ENCODE measurements around the gene ACYP1. TPM values are rescaled to one million over a fixed set of nuclear protein-coding genes. Genes with fewer than 3 reads are reported as not detected.
A peak's percentile ranks its signal among the peaks of the same experiment; 100 is the strongest.

ACYP1 gene
- total RNA-seq, 1 experiment from 2014 or later, result 23.5 TPM

DNA sequence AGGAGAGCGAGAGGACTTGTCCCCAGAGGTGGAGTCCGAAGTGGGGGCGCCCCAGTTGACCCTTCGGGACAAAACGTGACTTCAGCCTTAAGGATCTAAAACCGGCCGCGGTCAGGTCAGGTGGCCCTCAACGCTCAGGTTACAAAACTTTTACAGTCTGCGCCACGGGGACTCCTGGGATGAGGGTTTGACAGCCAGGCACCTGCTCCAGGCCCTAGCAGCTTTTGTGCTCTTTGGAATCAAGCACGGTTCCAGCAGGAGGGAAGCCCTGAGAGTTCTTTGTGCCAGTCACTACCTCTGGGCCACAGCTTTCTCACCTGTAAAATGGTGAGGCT is 6.0 kb upstream of the ACYP1 start:
- BruUV-seq (replicated peaks), result TSS peak; percentile 66
- POLR2A ChIA-PET (ENCODE audit: unreplicated experiment), result interaction anchor here (0.6 to 0.7 kb wide), 3 partner anchors 91 to 197 kb away, joined by 3 to 11 read pairs (median 8); no protein-coding TSS in a partner anchor
- CTCF ChIA-PET, result interaction anchor here (0.9 kb wide), 1 partner anchor 124 kb away, joined by 3 read pairs; no protein-coding TSS in a partner anchor

DNA sequence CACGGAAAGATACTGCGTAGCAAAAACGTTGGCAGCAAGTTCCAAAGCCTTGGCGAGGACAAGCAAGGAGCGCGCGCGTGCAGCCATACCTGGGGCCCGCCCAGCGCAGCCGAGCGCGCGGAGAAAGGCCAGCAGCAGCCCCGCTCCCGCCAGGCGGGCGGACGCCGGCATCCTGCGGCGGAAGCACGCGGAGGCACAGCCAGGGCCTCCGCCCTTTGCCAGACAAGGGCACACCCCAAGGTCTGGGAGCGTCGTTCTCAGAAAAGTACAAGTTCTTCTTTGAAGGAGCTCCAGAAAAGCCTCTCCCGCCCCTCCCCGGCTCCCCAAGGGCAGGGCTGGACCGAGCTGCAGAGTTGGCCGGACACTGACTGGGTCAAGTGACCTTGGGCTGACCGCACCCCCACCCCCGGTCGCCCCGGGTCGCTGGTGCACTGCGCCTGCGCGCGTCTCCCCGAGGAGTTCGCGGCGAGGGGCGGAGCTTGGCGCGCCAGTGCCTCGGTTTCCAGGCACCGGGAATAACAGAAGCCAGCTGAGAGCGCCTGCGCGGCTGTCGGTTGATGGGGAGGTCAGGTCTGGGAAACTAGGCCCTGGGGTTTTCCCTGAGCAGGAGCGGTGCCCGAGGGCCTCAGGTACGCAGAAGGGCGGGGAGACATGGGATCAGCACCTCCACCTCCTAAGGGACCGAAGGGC is 5.4 kb upstream of the ACYP1 start, which contains the start of gene ZC2HC1C:
Gene ZC2HC1C, plus strand, starts transcription at position 521 of the 690 bp plus-strand sequence. CDS start 933 bp downstream, outside the sequence.
- peak within 1 kb of the TSS; percentile 84 for H3K27ac ChIP-seq (ENCODE audit: low read length)
- ATAC-seq, result peak; percentile 80
- intact Hi-C loops (cut with micrococcal nuclease), result no loop called here
- no peaks in the 10 kb centered on the region for H3K9me3 ChIP-seq (ENCODE audit: low read length)
- H3K4me3 ChIP-seq (ENCODE audit: low read length), result peak within 1 kb of the TSS; percentile 74
- no peaks in the 10 kb centered on the region for H3F3A ChIP-seq (ENCODE audit: low read length, unreplicated experiment)
- H3K9me2 ChIP-seq (replicated peaks; ENCODE audit: low read length), result no peaks in the 10 kb centered on the region
- H2AFZ ChIP-seq (ENCODE audit: low read length), result peak within 1 kb of the TSS; percentile 89
- H3K9ac ChIP-seq (ENCODE audit: low read length), result peak within 1 kb of the TSS; percentile 84
- H3K27me3 ChIP-seq (ENCODE audit: low read length), result no peaks in the 10 kb centered on the region
- peak within 1 kb of the TSS; percentile 97 for H3K4me2 ChIP-seq (ENCODE audit: low read length)
- BruUV-seq (replicated peaks), result no TSS peak
- no peak for TF ChIP-seq EZH2 (IDR thresholded peaks at IDR 0.05; ENCODE audit: low read length, unreplicated experiment)
- TF ChIP-seq, protein P1, sequence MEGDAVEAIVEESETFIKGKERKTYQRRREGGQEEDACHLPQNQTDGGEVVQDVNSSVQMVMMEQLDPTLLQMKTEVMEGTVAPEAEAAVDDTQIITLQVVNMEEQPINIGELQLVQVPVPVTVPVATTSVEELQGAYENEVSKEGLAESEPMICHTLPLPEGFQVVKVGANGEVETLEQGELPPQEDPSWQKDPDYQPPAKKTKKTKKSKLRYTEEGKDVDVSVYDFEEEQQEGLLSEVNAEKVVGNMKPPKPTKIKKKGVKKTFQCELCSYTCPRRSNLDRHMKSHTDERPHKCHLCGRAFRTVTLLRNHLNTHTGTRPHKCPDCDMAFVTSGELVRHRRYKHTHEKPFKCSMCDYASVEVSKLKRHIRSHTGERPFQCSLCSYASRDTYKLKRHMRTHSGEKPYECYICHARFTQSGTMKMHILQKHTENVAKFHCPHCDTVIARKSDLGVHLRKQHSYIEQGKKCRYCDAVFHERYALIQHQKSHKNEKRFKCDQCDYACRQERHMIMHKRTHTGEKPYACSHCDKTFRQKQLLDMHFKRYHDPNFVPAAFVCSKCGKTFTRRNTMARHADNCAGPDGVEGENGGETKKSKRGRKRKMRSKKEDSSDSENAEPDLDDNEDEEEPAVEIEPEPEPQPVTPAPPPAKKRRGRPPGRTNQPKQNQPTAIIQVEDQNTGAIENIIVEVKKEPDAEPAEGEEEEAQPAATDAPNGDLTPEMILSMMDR (conservative IDR thresholded peaks at IDR 0.05; ENCODE audit: low read depth, low read length), result no peak
- peak; percentile 81 for DNase-seq
- ChIA-PET CTCF (interaction anchor here (0.9 kb wide), 1 partner anchor 124 kb away, joined by 3 read pairs; no protein-coding TSS in a partner anchor), POLR2A (ENCODE audit: unreplicated experiment) (interaction anchor here (0.6 to 0.7 kb wide), 3 partner anchors 91 to 197 kb away, joined by 3 to 11 read pairs (median 8); no protein-coding TSS in a partner anchor)
- H3K4me1 ChIP-seq (ENCODE audit: insufficient read depth, low read length), result peaks cover 17% of the 10 kb centered on the region
- no peaks in the 10 kb centered on the region for H3K36me3 ChIP-seq (ENCODE audit: low read depth, low read length)
- H3K79me2 ChIP-seq (ENCODE audit: low read length), result peaks cover 10% of the 10 kb centered on the region; the same call in 1 of the 2 replicates
- H4K20me1 ChIP-seq (ENCODE audit: low read length), result no peaks in the 10 kb centered on the region

More for the DNA sequence above, 6.0 kb upstream of the ACYP1 start:
- Histone ChIP-seq H3K79me2 (ENCODE audit: low read length) (peaks cover 10% of the 10 kb centered on the region; the same call in 1 of the 2 replicates), H3K36me3 (ENCODE audit: low read depth, low read length) (no peaks in the 10 kb centered on the region), H3K9me2 (replicated peaks; ENCODE audit: low read length) (no peaks in the 10 kb centered on the region), H3F3A (ENCODE audit: low read length, unreplicated experiment) (no peaks in the 10 kb centered on the region), H3K4me2 (ENCODE audit: low read length) (peak overlapping the region; percentile 97), H3K9me3 (ENCODE audit: low read length) (no peaks in the 10 kb centered on the region), H3K27me3 (ENCODE audit: low read length) (no peaks in the 10 kb centered on the region), H3K4me1 (ENCODE audit: insufficient read depth, low read length) (peaks cover 17% of the 10 kb centered on the region), H2AFZ (ENCODE audit: low read length) (peak overlapping the region; percentile 89), H3K27ac (ENCODE audit: low read length) (peak overlapping the region; percentile 84), H4K20me1 (ENCODE audit: low read length) (no peaks in the 10 kb centered on the region), H3K4me3 (ENCODE audit: low read length) (peak overlapping the region; percentile 74), H3K9ac (ENCODE audit: low read length) (peak overlapping the region; percentile 84)
- TF ChIP-seq, protein P1 (conservative IDR thresholded peaks at IDR 0.05; ENCODE audit: low read depth, low read length), result no peak
- TF ChIP-seq EZH2phosphoT487 (IDR thresholded peaks at IDR 0.05; ENCODE audit: borderline replicate concordance, low read length), result no peak
- no peak for TF ChIP-seq EZH2 (IDR thresholded peaks at IDR 0.05; ENCODE audit: low read length, unreplicated experiment)
- intact Hi-C loops (cut with micrococcal nuclease), result no loop called here
- DNase-seq, result no peak
- ATAC-seq, result peak; percentile 20
